HL-60 (cell line): ENCODE data around the gene ATRNL1.

ENCODE experiments used
- DNase-seq, 2 experiments: peaks; one replicate each; pipeline ENCODE4 v3.0.0-alpha.2; 2010 to 2020; ENCODE audit warnings: low read depth in 1 of 2, low spot score in 1 of 2
- H3K27ac ChIP-seq: fragments of 250-450 bp; sonication (Bioruptor Pico); replicated peaks from 2 replicates; pipeline ENCODE4 v1.5.1; 2020; ENCODE audit warnings: mild to moderate bottlenecking, moderate library complexity
- H3K27me3 ChIP-seq: fragments of 250-450 bp; sonication (Bioruptor Pico); 2 replicates; pipeline ENCODE4 v1.5.1; 2021; ENCODE audit warnings: mild to moderate bottlenecking, moderate library complexity; ENCODE audit not compliant: insufficient read depth, poor library complexity, severe bottlenecking
- H3K4me3 ChIP-seq: replicated peaks from 2 replicates; pipeline ENCODE4 v1.5.1; 2011; ENCODE audit warnings: mild to moderate bottlenecking, control low read depth, low read length; ENCODE audit not compliant: insufficient read depth
- GABPA ChIP-seq: IDR thresholded peaks from 2 replicates; pipeline ENCODE4 v1.6.1; 2012; ENCODE audit warnings: low read depth
- POLR2AphosphoS5 ChIP-seq: IDR thresholded peaks from 2 replicates; pipeline ENCODE4 v1.6.1; 2012; ENCODE audit warnings: low read depth
- SPI1 ChIP-seq: IDR thresholded peaks from 2 replicates; pipeline ENCODE4 v1.6.1; 2012; ENCODE audit warnings: low read depth, mild to moderate bottlenecking, borderline replicate concordance
- TF ChIP-seq, protein P1 (sequence below): IDR thresholded peaks from one replicate; pipeline ENCODE4 v1.5.1; 2011; ENCODE audit warnings: low read length, control low read depth, inconsistent platforms; ENCODE audit not compliant: insufficient read depth
- TF ChIP-seq, protein P2 (sequence below): IDR thresholded peaks from 2 replicates; pipeline ENCODE4 v1.6.1; 2012; ENCODE audit warnings: low read depth; ENCODE audit not compliant: insufficient replicate concordance

Gene ATRNL1

DNA sequence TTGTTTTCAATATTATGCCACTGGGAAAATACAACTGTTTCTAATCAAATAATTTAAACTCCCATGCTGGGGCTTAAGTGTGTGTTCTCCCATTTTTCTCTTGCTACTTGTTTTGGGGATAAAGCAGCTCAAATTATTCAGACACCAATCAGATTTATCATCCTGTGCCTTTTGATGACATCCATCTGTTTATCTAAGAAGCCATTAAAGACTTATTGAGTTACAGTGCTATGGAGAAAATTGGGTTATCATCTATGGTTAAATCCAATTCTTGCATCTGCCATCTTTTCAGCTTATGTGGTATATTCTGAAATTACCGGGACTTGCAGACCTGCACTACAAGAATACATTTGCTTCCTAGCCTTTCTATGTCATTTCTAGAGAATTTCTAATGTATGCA, 778.7 kb downstream of the ATRNL1 start:
- Histone ChIP-seq H3K27ac (no peak overlapping the region), H3K4me3 (no peak overlapping the region), H3K27me3 (no peaks in the 10 kb centered on the region)
- no peak for TF ChIP-seq GABPA
- TF ChIP-seq, protein P1, sequence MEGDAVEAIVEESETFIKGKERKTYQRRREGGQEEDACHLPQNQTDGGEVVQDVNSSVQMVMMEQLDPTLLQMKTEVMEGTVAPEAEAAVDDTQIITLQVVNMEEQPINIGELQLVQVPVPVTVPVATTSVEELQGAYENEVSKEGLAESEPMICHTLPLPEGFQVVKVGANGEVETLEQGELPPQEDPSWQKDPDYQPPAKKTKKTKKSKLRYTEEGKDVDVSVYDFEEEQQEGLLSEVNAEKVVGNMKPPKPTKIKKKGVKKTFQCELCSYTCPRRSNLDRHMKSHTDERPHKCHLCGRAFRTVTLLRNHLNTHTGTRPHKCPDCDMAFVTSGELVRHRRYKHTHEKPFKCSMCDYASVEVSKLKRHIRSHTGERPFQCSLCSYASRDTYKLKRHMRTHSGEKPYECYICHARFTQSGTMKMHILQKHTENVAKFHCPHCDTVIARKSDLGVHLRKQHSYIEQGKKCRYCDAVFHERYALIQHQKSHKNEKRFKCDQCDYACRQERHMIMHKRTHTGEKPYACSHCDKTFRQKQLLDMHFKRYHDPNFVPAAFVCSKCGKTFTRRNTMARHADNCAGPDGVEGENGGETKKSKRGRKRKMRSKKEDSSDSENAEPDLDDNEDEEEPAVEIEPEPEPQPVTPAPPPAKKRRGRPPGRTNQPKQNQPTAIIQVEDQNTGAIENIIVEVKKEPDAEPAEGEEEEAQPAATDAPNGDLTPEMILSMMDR: no peak
- no peak for TF ChIP-seq POLR2AphosphoS5
- TF ChIP-seq, protein P2, sequence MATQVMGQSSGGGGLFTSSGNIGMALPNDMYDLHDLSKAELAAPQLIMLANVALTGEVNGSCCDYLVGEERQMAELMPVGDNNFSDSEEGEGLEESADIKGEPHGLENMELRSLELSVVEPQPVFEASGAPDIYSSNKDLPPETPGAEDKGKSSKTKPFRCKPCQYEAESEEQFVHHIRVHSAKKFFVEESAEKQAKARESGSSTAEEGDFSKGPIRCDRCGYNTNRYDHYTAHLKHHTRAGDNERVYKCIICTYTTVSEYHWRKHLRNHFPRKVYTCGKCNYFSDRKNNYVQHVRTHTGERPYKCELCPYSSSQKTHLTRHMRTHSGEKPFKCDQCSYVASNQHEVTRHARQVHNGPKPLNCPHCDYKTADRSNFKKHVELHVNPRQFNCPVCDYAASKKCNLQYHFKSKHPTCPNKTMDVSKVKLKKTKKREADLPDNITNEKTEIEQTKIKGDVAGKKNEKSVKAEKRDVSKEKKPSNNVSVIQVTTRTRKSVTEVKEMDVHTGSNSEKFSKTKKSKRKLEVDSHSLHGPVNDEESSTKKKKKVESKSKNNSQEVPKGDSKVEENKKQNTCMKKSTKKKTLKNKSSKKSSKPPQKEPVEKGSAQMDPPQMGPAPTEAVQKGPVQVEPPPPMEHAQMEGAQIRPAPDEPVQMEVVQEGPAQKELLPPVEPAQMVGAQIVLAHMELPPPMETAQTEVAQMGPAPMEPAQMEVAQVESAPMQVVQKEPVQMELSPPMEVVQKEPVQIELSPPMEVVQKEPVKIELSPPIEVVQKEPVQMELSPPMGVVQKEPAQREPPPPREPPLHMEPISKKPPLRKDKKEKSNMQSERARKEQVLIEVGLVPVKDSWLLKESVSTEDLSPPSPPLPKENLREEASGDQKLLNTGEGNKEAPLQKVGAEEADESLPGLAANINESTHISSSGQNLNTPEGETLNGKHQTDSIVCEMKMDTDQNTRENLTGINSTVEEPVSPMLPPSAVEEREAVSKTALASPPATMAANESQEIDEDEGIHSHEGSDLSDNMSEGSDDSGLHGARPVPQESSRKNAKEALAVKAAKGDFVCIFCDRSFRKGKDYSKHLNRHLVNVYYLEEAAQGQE: no peak
- no peak for TF ChIP-seq SPI1
- DNase-seq: no peak

DNA sequence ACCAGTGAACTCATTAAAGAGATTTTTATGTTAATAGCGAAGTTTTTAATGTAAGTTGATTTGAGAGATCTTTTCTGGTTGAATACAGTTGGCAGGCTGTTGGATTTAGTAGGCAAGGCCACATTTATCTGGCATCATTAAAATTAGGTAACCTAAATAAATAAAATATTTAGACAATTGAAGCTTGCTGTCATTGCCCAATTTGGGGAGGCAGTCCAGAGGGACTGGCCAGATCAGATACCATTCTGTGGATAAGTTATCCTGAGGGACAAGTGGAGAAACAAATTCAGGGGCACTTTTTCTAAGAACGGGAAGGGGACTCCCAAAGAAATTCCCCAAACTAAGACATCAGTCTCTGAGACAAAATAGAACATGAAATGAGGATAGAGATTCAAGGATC, 782.0 kb downstream of the ATRNL1 start:
- TF ChIP-seq, protein P1: no peak
- Histone ChIP-seq H3K27me3 (no peaks in the 10 kb centered on the region), H3K27ac (no peak overlapping the region), H3K4me3 (no peak overlapping the region)
- no peak for DNase-seq

DNA sequence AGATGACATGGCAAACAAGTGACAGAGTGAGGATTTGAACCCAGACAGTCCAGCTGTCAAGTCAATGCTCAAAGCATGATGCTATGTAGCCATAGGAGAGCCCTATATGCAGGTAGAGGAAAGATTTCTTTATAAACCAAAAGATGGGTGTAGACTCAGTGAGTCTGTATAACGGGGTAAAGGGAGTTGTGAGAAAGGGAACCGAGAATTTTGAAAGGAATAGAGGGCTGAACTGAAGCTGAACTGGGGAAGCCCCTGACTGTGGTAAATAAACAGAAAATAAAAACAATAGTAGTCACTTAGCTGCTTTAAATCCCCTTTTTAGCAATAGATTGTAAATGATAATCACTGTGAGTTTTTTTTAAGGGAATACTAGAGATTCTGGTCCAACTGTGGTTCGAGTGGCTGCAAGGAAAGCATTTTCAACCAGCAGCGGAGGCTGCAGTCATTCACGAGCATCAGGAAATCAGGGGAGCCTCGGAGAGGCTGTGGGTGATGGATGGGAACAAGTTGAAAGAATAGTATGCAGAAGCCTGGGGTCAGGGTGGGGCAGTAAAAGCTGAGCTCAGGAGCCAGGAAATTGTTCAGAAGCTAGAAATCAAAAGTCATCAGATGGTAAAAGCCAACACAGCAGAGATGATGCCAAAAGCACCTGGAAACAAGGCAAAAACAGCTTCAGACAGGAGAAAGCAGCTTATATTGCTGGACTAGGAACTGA, 786.4 kb downstream of the ATRNL1 start:
- no peak for DNase-seq
- TF ChIP-seq SPI1: no peak
- TF ChIP-seq GABPA: no peak
- TF ChIP-seq POLR2AphosphoS5: no peak
- TF ChIP-seq, protein P2: no peak
- TF ChIP-seq, protein P1: no peak
- Histone ChIP-seq H3K4me3 (no peak overlapping the region), H3K27ac (no peak overlapping the region), H3K27me3 (no peaks in the 10 kb centered on the region)

DNA sequence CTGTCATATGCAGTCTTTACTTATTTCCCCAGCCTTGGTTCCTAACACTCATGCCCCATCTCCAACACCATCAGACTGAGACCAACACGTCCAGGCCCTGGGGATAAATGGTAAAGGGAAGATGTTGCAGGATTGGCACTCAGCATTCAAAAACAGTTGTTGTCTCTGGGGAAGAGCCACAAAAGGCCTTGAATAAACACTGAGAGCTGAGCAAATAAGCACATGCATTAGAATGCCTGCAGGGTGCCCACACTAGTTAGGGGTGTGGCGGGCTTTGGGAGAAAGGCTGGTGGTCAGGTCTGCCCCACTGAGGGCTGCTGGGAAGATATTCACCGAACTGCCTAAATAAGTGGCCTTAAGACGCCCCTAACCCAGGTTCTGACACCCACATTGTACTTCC, 788.9 kb downstream of the ATRNL1 start:
- H3K27me3 ChIP-seq: no peaks in the 10 kb centered on the region
- H3K4me3 ChIP-seq: no peak overlapping the region
- DNase-seq: no peak
- H3K27ac ChIP-seq: no peak overlapping the region
- no peak for TF ChIP-seq GABPA
- TF ChIP-seq, protein P2: no peak
- TF ChIP-seq, protein P1: no peak
- no peak for TF ChIP-seq POLR2AphosphoS5
- TF ChIP-seq SPI1: no peak
